CD14-positive monocyte (primary cell): Measurements from ENCODE around the gene THSD7B. TPM values are rescaled to one million over a fixed set of nuclear protein-coding genes. Genes with fewer than 3 reads are reported as not detected.

ENCODE experiments used
- DNase-seq, 3 donors: peaks; one replicate each; pipeline ENCODE4 v3.0.0-alpha.2; 2011 to 2022
- H2AFZ ChIP-seq: 2 replicates; pipeline ENCODE4 v1.6.0; 2012; ENCODE audit warnings: mild to moderate bottlenecking, low read depth, low read length, inconsistent platforms; ENCODE audit not compliant: insufficient read depth, poor library complexity, severe bottlenecking
- H3K27ac ChIP-seq, 2 donors: 1 replicate in 1 of 2; 2 replicates in 1 of 2; pipeline ENCODE4 v1.5.1; 2012 to 2013; ENCODE audit warnings: low read length in 2 of 2, control low read depth in 1 of 2, inconsistent platforms in 1 of 2, low read depth in 1 of 2, mild to moderate bottlenecking in 1 of 2
- H3K27me3 ChIP-seq, 2 donors: one replicate each; pipeline versions ENCODE4 v1.6.0 to v1.6.1; 2011 to 2013; ENCODE audit warnings: low read length in 2 of 2; ENCODE audit not compliant: control insufficient read depth in 2 of 2, insufficient read depth in 2 of 2
- H3K36me3 ChIP-seq, 2 donors: replicated peaks in 1 of 2; 1 replicate in 1 of 2; 2 replicates in 1 of 2; pipeline versions ENCODE4 v1.5.1 to v1.6.1; 2012 to 2013; ENCODE audit warnings: low read length in 2 of 2, control low read depth in 1 of 2, inconsistent platforms in 1 of 2, mild to moderate bottlenecking in 1 of 2; ENCODE audit not compliant: insufficient read depth in 2 of 2, control insufficient read depth in 1 of 2
- H3K4me1 ChIP-seq, 2 donors: 1 replicate in 1 of 2; 2 replicates in 1 of 2; pipeline versions ENCODE4 v1.5.1 to v1.6.1; 2012 to 2013; ENCODE audit warnings: low read length in 2 of 2, control low read depth in 1 of 2, inconsistent platforms in 1 of 2, mild to moderate bottlenecking in 1 of 2, moderate library complexity in 1 of 2; ENCODE audit not compliant: insufficient read depth in 2 of 2, control insufficient read depth in 1 of 2
- H3K4me2 ChIP-seq: replicated peaks from 2 replicates; pipeline ENCODE3; 2012; ENCODE audit warnings: low read length, moderate library complexity, mild to moderate bottlenecking; ENCODE audit not compliant: poor library complexity, severe bottlenecking; ENCODE audit errors: extremely low read depth
- H3K4me3 ChIP-seq, 3 experiments: fragments of 200-600 bp in 1 of 3; sonication (generic) in 1 of 3; replicated peaks in 1 of 3; 1 replicate in 2 of 3; 2 replicates in 1 of 3; pipeline ENCODE4 v1.5.1; 2011 to 2013; ENCODE audit warnings: low read length in 3 of 3, mild to moderate bottlenecking in 3 of 3, control low read depth in 2 of 3, low read depth in 2 of 3, inconsistent platforms in 1 of 3, moderate library complexity in 1 of 3
- H3K79me2 ChIP-seq: 2 replicates; pipeline ENCODE4 v1.6.0; 2012; ENCODE audit warnings: mild to moderate bottlenecking, control low read depth, inconsistent platforms, low read length, moderate library complexity; ENCODE audit not compliant: insufficient read depth
- H3K9ac ChIP-seq: 2 replicates; pipeline ENCODE4 v1.6.0; 2017; ENCODE audit warnings: low read length, mild to moderate bottlenecking; ENCODE audit not compliant: insufficient read depth, poor library complexity, severe bottlenecking
- H3K9me3 ChIP-seq, 2 donors: replicated peaks in 1 of 2; 1 replicate in 1 of 2; 2 replicates in 1 of 2; pipeline versions ENCODE4 v1.5.1 to v1.6.1; 2012 to 2013; ENCODE audit warnings: low read length in 2 of 2, control low read depth in 1 of 2; ENCODE audit not compliant: control insufficient read depth in 1 of 2, insufficient read depth in 1 of 2
- H4K20me1 ChIP-seq: 2 replicates; pipeline ENCODE4 v1.6.0; 2012; ENCODE audit warnings: mild to moderate bottlenecking, low read length, control low read depth, moderate library complexity; ENCODE audit not compliant: insufficient read depth
- H3K27ac Mint-ChIP-seq, 7 donors: one replicate each; pipeline ENCODE4 v1.8.0; 2020; ENCODE audit warnings: mild to moderate bottlenecking in 7 of 7, mixed read lengths in 7 of 7, moderate library complexity in 6 of 7, inconsistent platforms in 2 of 7
- H3K27me3 Mint-ChIP-seq, 3 donors: one replicate each; pipeline ENCODE4 v1.8.0; 2021 to 2022; ENCODE audit warnings: low read depth in 3 of 3, mild to moderate bottlenecking in 3 of 3, mixed read lengths in 3 of 3, moderate library complexity in 3 of 3, inconsistent platforms in 1 of 3
- H3K36me3 Mint-ChIP-seq, 2 donors: one replicate each; pipeline ENCODE4 v1.8.0; 2020; ENCODE audit warnings: mixed read lengths in 2 of 2, inconsistent platforms in 1 of 2, mild to moderate bottlenecking in 1 of 2
- H3K4me1 Mint-ChIP-seq: one replicate; pipeline ENCODE4 v1.8.0; 2020; ENCODE audit warnings: mild to moderate bottlenecking, mixed read lengths
- H3K4me3 Mint-ChIP-seq, 2 donors: one replicate each; pipeline ENCODE4 v1.8.0; 2020; ENCODE audit warnings: mild to moderate bottlenecking in 2 of 2, mixed read lengths in 2 of 2, moderate library complexity in 1 of 2
- H3K9me3 Mint-ChIP-seq, 7 donors: one replicate each; pipeline ENCODE4 v1.8.0; 2020 to 2022; ENCODE audit warnings: mixed read lengths in 7 of 7, mild to moderate bottlenecking in 6 of 7, moderate library complexity in 6 of 7, inconsistent platforms in 2 of 7
- CTCF ChIP-seq: fragments of 200-600 bp; IDR thresholded peaks from one replicate; pipeline ENCODE4 v1.8.0; 2022; ENCODE audit warnings: antibody characterized with exemption, mild to moderate bottlenecking
- WGBS: methylation state at CpG from one replicate; pipeline ENCODE4 v1.1.5; 2013; ENCODE audit warnings: missing lambda C conversion rate; ENCODE audit not compliant: insufficient coverage; 5-methylcytosine and 5-hydroxymethylcytosine counted together
- intact Hi-C, 2 donors: fragments of 100-400 bp; cut with micrococcal nuclease; formaldehyde crosslinking; loops; one replicate each; pipeline versions ENCODE4 v1.15.0 to v1.15.1; 2023
- polyA plus RNA-seq, 3 donors: library from polyadenylated mRNA; depleted of rRNA in 1 of 3; unstranded in 2 of 3; stranded (reverse) in 1 of 3; fragments of 300-500 nt in 2 of 3; fragments of >200 nt in 1 of 3; fragmentation: Illumina TruSeq in 2 of 3; gene quantifications; 1 replicate in 2 of 3; 2 replicates in 1 of 3; pipeline ENCODE4 v1.2.3, GENCODE V29; 2012 to 2021

The THSD7B gene
- polyA plus RNA-seq, 3 donors: not detected

GRCh38 chr2:137700681-137701080, 935.3 kb downstream of the THSD7B start:
- H3K27ac Mint-ChIP-seq: no peak overlapping the region
- Histone ChIP-seq H3K27me3 (no peaks in the 10 kb centered on the region), H2AFZ (no peak overlapping the region), H4K20me1 (no peaks in the 10 kb centered on the region), H3K4me1 (no peaks in the 10 kb centered on the region), H3K4me2 (no peak overlapping the region), H3K4me3 (no peak overlapping the region), H3K36me3 (no peaks in the 10 kb centered on the region), H3K27ac (no peak overlapping the region), H3K9me3 (peaks cover 0 to 7% of the 10 kb centered on the region in 2 donors), H3K9ac (no peak overlapping the region), H3K79me2 (no peaks in the 10 kb centered on the region)
- no peak for TF ChIP-seq CTCF
- peaks cover 0 to 7% (median 0%) of the 10 kb centered on the region in 7 donors for H3K9me3 Mint-ChIP-seq
- intact Hi-C loops: no loop called here
- DNase-seq: no peak
- H3K27me3 Mint-ChIP-seq: no peaks in the 10 kb centered on the region
- no peaks in the 10 kb centered on the region for H3K4me1 Mint-ChIP-seq
- no peaks in the 10 kb centered on the region for H3K36me3 Mint-ChIP-seq
- no peak overlapping the region for H3K4me3 Mint-ChIP-seq

GRCh38 chr2:137705296-137705695, 940.0 kb downstream of the THSD7B start:
- Mint-ChIP-seq H3K36me3 (no peaks in the 10 kb centered on the region), H3K4me3 (no peak overlapping the region), H3K9me3 (peaks cover 0 to 20% (median 6%) of the 10 kb centered on the region in 7 donors), H3K4me1 (no peaks in the 10 kb centered on the region), H3K27me3 (no peaks in the 10 kb centered on the region), H3K27ac (no peak overlapping the region)
- intact Hi-C loops: no loop called here
- no peaks in the 10 kb centered on the region for H3K27me3 ChIP-seq
- no peak for TF ChIP-seq CTCF
- no peak overlapping the region for H3K9ac ChIP-seq
- WGBS: no CpG with 5 or more reads among the region's 4 CpGs
- no peak overlapping the region for H2AFZ ChIP-seq
- H3K79me2 ChIP-seq: no peaks in the 10 kb centered on the region
- H3K27ac ChIP-seq: no peak overlapping the region
- H3K9me3 ChIP-seq: peaks cover 4 to 21% of the 10 kb centered on the region in 2 donors
- no peaks in the 10 kb centered on the region for H3K36me3 ChIP-seq
- H4K20me1 ChIP-seq: no peaks in the 10 kb centered on the region
- H3K4me2 ChIP-seq: no peak overlapping the region
- H3K4me1 ChIP-seq: no peaks in the 10 kb centered on the region
- DNase-seq: no peak
- H3K4me3 ChIP-seq: no peak overlapping the region
